Measurements from ENCODE around the gene MAPRE3. TPM values are rescaled to one million over a fixed set of nuclear protein-coding genes. Genes with fewer than 3 reads are reported as not detected.

The MAPRE3 gene
- total RNA-seq, 1 experiment from 2014 or later, result 0.42 TPM

- DNase-seq, result peak; percentile 37
- H3K27me3 ChIP-seq (ENCODE audit: control insufficient read depth, insufficient read depth, low read length), result peaks cover 9% of the 10 kb centered on the region
- no peaks in the 10 kb centered on the region for H3K36me3 ChIP-seq (replicated peaks; ENCODE audit: control insufficient read depth, insufficient read depth, low read length)
- H3K4me3 ChIP-seq (ENCODE audit: insufficient read depth, low read depth, low read length), result no peak overlapping the region
These were observed 30.4 kb upstream of the MAPRE3 start for GRCh38 chr2:26940001-26940400.

- peaks cover 9% of the 10 kb centered on the region for H3K27me3 ChIP-seq (ENCODE audit: control insufficient read depth, insufficient read depth, low read length)
- DNase-seq, result no peak
- H3K36me3 ChIP-seq (replicated peaks; ENCODE audit: control insufficient read depth, insufficient read depth, low read length), result no peaks in the 10 kb centered on the region
- H3K4me3 ChIP-seq (ENCODE audit: insufficient read depth, low read depth, low read length), result no peak overlapping the region
These were observed 29.0 kb upstream of the MAPRE3 start for GRCh38 chr2:26941486-26941885.

DNA sequence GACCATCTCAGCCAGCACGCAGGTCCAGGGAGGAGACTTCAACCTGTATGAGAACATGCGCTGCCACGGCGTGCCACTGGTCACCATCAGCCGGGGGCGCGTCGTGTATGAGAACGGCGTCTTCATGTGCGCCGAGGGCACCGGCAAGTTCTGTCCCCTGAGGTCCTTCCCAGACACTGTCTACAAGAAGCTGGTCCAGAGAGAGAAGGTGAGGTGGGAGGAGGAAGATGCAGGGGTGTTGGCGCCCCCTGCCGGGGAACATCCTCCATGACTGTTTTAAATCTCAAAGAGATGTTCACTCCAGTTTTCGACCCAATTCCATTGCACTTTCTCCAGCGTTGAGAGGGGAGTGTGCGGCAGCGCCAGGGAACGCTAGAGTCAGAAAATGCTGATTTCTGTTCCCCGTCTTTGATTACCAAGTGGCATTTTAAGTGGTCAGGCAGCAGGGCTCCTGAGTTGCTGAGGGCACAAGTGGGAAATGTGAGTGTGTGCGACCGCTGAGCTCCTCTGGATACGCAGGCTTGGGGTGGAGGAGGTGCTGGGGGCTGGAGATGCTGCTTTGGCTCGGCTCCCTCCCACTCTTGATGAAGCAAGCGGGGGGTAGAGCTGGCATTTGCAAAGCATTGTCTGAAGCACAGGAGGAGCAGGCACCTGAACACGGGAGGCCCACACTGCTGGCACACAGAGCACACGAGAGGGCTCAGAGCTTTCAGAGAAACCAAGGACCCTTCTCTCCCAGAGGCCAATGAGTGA is 27.7 kb upstream of the MAPRE3 start:
- peak; percentile 95 for DNase-seq
- Histone ChIP-seq H3K27me3 (ENCODE audit: control insufficient read depth, insufficient read depth, low read length) (peaks cover 9% of the 10 kb centered on the region), H3K4me3 (ENCODE audit: insufficient read depth, low read depth, low read length) (peak overlapping the region; percentile 32), H3K36me3 (replicated peaks; ENCODE audit: control insufficient read depth, insufficient read depth, low read length) (no peaks in the 10 kb centered on the region)

DNA sequence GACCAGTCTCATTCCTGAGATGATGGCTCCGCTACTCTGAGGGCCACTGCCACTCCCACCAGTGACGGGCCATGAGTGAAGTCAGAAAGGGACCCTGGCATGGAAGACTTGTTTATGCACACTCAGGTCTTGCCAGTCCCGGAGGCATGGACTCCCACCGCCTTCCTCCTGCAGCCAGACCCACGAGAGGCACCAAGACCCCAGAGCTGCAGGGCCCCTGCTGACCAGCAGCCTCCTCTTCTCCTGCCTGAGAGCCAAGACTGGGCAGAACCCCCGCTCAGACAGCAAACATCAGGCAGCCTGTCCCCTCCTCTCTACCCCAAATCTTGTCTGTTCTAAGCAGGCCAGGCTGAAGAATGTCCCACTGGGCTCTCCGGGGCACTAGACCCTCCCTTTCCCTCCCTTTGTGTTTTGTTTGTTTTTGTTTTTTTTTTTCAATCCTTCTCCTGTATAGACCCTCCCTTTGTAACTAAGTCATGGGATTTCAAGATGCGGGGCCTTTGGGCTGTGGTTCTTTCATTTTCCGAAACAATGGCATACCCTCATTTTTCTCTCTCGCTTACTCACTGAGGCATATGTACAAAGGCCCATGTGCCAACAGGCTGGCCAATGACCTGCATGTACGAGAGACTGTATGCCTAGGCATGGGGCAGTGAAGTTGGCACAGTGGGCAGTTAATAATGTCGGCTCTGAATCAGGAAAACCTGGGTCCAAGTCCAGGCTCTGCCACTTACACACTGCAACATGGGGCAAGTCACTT is 24.3 kb upstream of the MAPRE3 start:
- peak; percentile 55 for DNase-seq
- H3K4me3 ChIP-seq (ENCODE audit: insufficient read depth, low read depth, low read length), result no peak overlapping the region
- peaks cover 9% of the 10 kb centered on the region for H3K27me3 ChIP-seq (ENCODE audit: control insufficient read depth, insufficient read depth, low read length)
- H3K36me3 ChIP-seq (replicated peaks; ENCODE audit: control insufficient read depth, insufficient read depth, low read length), result no peaks in the 10 kb centered on the region

- DNase-seq, result peak; percentile 60
These were observed 23.3 kb upstream of the MAPRE3 start for GRCh38 chr2:26946841-26947784.

GRCh38 chr2:26948800-26949199 is 21.6 kb upstream of the MAPRE3 start:
- Histone ChIP-seq H3K4me3 (ENCODE audit: insufficient read depth, low read depth, low read length) (no peak overlapping the region), H3K27me3 (ENCODE audit: control insufficient read depth, insufficient read depth, low read length) (no peaks in the 10 kb centered on the region; the same call in 1 of the 2 replicates), H3K36me3 (replicated peaks; ENCODE audit: control insufficient read depth, insufficient read depth, low read length) (no peaks in the 10 kb centered on the region)
- no peak for DNase-seq

More at GRCh38 chr2:26946841-26947784, 23.3 kb upstream of the MAPRE3 start:
- no peaks in the 10 kb centered on the region for H3K36me3 ChIP-seq (replicated peaks; ENCODE audit: control insufficient read depth, insufficient read depth, low read length)
- H3K4me3 ChIP-seq (ENCODE audit: insufficient read depth, low read depth, low read length), result no peak overlapping the region
- peaks cover 9% of the 10 kb centered on the region for H3K27me3 ChIP-seq (ENCODE audit: control insufficient read depth, insufficient read depth, low read length)

DNA sequence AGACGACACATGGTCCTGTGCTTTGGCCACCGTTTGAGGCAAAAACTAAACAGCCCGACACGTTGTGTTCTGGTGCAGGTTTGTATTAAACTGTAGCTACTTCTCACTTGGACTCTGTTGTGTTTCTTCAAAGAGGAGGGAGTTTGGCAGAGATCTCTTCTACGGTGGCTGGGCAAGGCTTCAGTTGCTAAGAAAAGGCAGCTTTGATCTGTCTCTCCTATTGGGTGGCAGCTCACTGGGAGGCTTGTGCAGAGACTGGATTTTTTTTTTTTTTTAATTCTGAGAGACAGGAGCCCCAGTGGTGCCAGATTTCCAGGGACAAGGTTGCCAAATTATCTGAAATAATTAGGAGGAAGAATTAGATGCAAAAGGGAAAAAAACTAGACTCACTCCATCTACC is 20.2 kb upstream of the MAPRE3 start:
- Histone ChIP-seq H3K4me3 (ENCODE audit: insufficient read depth, low read depth, low read length) (no peak overlapping the region), H3K36me3 (replicated peaks; ENCODE audit: control insufficient read depth, insufficient read depth, low read length) (no peaks in the 10 kb centered on the region), H3K27me3 (ENCODE audit: control insufficient read depth, insufficient read depth, low read length) (no peaks in the 10 kb centered on the region; the same call in 1 of the 2 replicates)
- DNase-seq, result no peak

- no peak overlapping the region for H3K4me3 ChIP-seq (ENCODE audit: insufficient read depth, low read depth, low read length)
- no peaks in the 10 kb centered on the region for H3K36me3 ChIP-seq (replicated peaks; ENCODE audit: control insufficient read depth, insufficient read depth, low read length)
- no peak for DNase-seq
- H3K27me3 ChIP-seq (ENCODE audit: control insufficient read depth, insufficient read depth, low read length), result no peaks in the 10 kb centered on the region; the same call in 1 of the 2 replicates
These were observed 19.2 kb upstream of the MAPRE3 start for GRCh38 chr2:26951236-26951635.

GRCh38 chr2:26952374-26952773 is 18.1 kb upstream of the MAPRE3 start:
- no peaks in the 10 kb centered on the region; the same call in 1 of the 2 replicates for H3K27me3 ChIP-seq (ENCODE audit: control insufficient read depth, insufficient read depth, low read length)
- H3K36me3 ChIP-seq (replicated peaks; ENCODE audit: control insufficient read depth, insufficient read depth, low read length), result no peaks in the 10 kb centered on the region
- no peak overlapping the region for H3K4me3 ChIP-seq (ENCODE audit: insufficient read depth, low read depth, low read length)
- DNase-seq, result peak; percentile 67

DNA sequence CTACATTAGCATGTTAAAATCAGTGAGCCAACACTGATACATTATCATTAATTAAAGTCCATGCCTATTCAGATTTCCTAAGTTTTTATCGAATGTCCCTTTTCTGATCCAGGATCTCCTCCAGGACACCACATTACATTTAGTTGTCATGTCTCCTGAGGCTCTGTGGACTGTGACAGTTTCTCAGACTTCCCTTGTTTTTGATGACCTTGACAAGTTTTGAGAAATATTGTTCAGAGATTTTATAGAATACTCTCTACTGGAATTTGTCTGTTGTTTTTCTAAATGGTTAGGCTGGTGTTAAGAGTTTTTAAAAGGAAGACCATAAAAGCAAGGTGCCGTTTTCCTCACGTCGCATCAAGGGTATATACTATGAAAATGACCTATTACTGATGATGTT is 16.3 kb upstream of the MAPRE3 start:
- Histone ChIP-seq H3K36me3 (replicated peaks; ENCODE audit: control insufficient read depth, insufficient read depth, low read length) (no peaks in the 10 kb centered on the region), H3K4me3 (ENCODE audit: insufficient read depth, low read depth, low read length) (no peak overlapping the region), H3K27me3 (ENCODE audit: control insufficient read depth, insufficient read depth, low read length) (no peaks in the 10 kb centered on the region; the same call in 1 of the 2 replicates)
- DNase-seq, result no peak

DNA sequence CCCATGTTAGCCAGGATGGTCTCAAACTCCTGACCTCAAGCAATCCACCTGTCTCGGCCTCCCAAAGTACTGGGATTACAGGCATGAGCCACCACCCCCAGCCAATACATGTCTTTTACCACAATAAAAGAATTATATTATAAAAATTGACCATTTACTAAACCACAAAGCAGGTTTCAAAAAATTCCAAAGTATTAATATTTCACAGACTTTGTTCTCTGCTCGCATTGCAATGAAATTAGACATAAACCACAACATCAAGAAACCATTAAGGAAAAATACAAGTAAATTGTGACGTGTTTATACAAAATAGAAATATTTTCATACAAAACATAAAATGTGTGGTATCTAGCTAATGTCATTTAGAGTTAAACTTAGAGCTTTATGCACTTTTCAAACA is 13.4 kb upstream of the MAPRE3 start:
- DNase-seq, result no peak
- Histone ChIP-seq H3K27me3 (ENCODE audit: control insufficient read depth, insufficient read depth, low read length) (no peaks in the 10 kb centered on the region; the same call in 1 of the 2 replicates), H3K4me3 (ENCODE audit: insufficient read depth, low read depth, low read length) (no peak overlapping the region), H3K36me3 (replicated peaks; ENCODE audit: control insufficient read depth, insufficient read depth, low read length) (no peaks in the 10 kb centered on the region)

- Histone ChIP-seq H3K4me3 (ENCODE audit: insufficient read depth, low read depth, low read length) (no peak overlapping the region), H3K36me3 (replicated peaks; ENCODE audit: control insufficient read depth, insufficient read depth, low read length) (no peaks in the 10 kb centered on the region), H3K27me3 (ENCODE audit: control insufficient read depth, insufficient read depth, low read length) (no peaks in the 10 kb centered on the region; the same call in 1 of the 2 replicates)
- DNase-seq, result no peak
These were observed 12.9 kb upstream of the MAPRE3 start for GRCh38 chr2:26957534-26957933.

GRCh38 chr2:26959331-26959730 is 11.1 kb upstream of the MAPRE3 start:
- no peaks in the 10 kb centered on the region; the same call in 1 of the 2 replicates for H3K27me3 ChIP-seq (ENCODE audit: control insufficient read depth, insufficient read depth, low read length)
- no peak overlapping the region for H3K4me3 ChIP-seq (ENCODE audit: insufficient read depth, low read depth, low read length)
- no peaks in the 10 kb centered on the region for H3K36me3 ChIP-seq (replicated peaks; ENCODE audit: control insufficient read depth, insufficient read depth, low read length)
- no peak for DNase-seq

DNA sequence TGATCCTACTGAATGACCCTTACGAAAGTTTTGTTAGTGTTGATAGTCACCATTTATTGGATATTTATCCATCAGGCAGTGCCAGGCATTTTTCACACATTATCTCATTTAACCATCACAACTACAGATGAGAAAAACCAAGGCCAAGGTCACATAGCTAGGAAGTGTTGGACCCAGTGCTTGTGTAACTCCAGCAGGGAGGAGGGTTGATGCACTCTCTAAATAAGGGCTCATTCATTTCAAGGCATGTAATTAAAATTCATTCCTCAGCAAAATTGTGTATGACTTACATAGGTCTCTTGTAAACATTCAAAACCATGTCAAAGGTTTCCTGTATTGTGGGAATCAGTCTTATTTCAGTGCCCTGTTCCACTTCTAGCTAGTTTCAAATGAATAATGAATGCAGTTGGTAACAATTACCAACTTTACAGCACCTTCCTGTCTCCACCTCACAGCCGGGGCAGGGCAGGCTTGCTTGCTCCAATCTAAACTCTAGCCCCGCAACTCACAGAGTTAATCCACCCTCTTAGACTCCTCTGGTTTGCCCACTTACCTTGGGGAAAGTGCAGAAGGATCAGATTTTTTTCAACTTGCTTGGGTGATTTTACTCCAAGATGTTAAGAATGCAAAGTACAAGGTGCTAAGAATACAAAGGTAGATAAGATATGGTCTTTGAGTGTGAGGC is 5.8 kb upstream of the MAPRE3 start:
- no peak overlapping the region for H3K4me3 ChIP-seq (ENCODE audit: insufficient read depth, low read depth, low read length)
- no peaks in the 10 kb centered on the region for H3K36me3 ChIP-seq (replicated peaks; ENCODE audit: control insufficient read depth, insufficient read depth, low read length)
- H3K27me3 ChIP-seq (ENCODE audit: control insufficient read depth, insufficient read depth, low read length), result peaks cover 12% of the 10 kb centered on the region
- no peak for DNase-seq
